Left ventricle myocardium inferior (tissue), 1 donor: Measurements from ENCODE around the gene GOLPH3. TPM values are rescaled to one million over a fixed set of nuclear protein-coding genes. Genes with fewer than 3 reads are reported as not detected.

ENCODE experiments used
- DNase-seq: peaks from one replicate; pipeline ENCODE4 v3.0.0-alpha.2; 2020
- H3K27ac ChIP-seq: fragments of 200-600 bp; replicated peaks from 2 replicates; pipeline ENCODE4 v1.8.0; 2021
- H3K27me3 ChIP-seq: fragments of 200-600 bp; 2 replicates; pipeline ENCODE4 v1.8.0; 2021; ENCODE audit warnings: low read depth
- H3K36me3 ChIP-seq: fragments of 200-600 bp; 2 replicates; pipeline ENCODE4 v1.8.0; 2021
- H3K4me1 ChIP-seq: fragments of 200-600 bp; 2 replicates; pipeline ENCODE4 v1.8.0; 2021
- H3K4me3 ChIP-seq: fragments of 200-600 bp; 2 replicates; pipeline ENCODE4 v1.8.0; 2021; ENCODE audit warnings: mild to moderate bottlenecking, moderate library complexity
- H3K9me3 ChIP-seq: fragments of 200-600 bp; replicated peaks from 2 replicates; pipeline ENCODE4 v1.8.0; 2021
- intact Hi-C: fragments of 100-400 bp; cut with micrococcal nuclease; formaldehyde crosslinking; loops from one replicate; pipeline ENCODE4 v1.11.0; 2022
- total RNA-seq: library from RNA; stranded (reverse); fragmentation: NEBNext Ultra II Directional; extraction: Animal tissue kit (Norgen Biotek cat#: 25700); gene quantifications from one replicate; pipeline ENCODE4 v1.2.1, GENCODE V29; 2021
- TF ChIP-seq, protein P1 (sequence below): fragments of 200-600 bp; IDR thresholded peaks from 2 replicates; pipeline ENCODE4 v1.8.0; 2021; ENCODE audit warnings: antibody characterized with exemption, mild to moderate bottlenecking, borderline replicate concordance
- donor health status: DM: no; HTN: yes; CAD: no; lungs with severe emphysema.

GOLPH3 gene
- total RNA-seq, 1 donor from 2014 or later: 42.8 TPM

DNA sequence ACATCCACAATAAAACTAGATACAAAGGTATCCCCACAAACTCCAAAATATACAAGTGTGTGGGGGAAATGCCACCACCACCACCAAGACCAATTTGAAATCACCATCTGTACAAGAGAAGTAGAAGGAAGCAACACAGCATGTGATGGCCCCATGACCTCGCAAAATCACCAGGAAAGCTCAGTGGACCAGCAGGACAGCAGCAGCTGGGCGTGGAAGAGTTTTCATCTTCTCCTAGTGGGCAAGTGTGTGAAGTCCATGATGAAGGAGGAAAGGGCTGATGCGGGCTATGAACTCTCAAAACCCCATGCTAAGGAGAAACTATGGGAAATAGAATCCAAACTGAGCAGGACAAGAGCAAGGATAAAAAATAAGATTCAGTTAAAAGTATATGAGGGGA lies 58.1 kb downstream of the GOLPH3 start:
- Histone ChIP-seq H3K36me3 (peaks cover 56% of the 10 kb centered on the region), H3K4me3 (no peak overlapping the region), H3K4me1 (peaks cover 23% of the 10 kb centered on the region), H3K27me3 (no peaks in the 10 kb centered on the region), H3K9me3 (no peaks in the 10 kb centered on the region), H3K27ac (no peak overlapping the region)
- intact Hi-C loops: no loop called here
- no peak for DNase-seq
- TF ChIP-seq, protein P1, sequence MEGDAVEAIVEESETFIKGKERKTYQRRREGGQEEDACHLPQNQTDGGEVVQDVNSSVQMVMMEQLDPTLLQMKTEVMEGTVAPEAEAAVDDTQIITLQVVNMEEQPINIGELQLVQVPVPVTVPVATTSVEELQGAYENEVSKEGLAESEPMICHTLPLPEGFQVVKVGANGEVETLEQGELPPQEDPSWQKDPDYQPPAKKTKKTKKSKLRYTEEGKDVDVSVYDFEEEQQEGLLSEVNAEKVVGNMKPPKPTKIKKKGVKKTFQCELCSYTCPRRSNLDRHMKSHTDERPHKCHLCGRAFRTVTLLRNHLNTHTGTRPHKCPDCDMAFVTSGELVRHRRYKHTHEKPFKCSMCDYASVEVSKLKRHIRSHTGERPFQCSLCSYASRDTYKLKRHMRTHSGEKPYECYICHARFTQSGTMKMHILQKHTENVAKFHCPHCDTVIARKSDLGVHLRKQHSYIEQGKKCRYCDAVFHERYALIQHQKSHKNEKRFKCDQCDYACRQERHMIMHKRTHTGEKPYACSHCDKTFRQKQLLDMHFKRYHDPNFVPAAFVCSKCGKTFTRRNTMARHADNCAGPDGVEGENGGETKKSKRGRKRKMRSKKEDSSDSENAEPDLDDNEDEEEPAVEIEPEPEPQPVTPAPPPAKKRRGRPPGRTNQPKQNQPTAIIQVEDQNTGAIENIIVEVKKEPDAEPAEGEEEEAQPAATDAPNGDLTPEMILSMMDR: no peak

DNA sequence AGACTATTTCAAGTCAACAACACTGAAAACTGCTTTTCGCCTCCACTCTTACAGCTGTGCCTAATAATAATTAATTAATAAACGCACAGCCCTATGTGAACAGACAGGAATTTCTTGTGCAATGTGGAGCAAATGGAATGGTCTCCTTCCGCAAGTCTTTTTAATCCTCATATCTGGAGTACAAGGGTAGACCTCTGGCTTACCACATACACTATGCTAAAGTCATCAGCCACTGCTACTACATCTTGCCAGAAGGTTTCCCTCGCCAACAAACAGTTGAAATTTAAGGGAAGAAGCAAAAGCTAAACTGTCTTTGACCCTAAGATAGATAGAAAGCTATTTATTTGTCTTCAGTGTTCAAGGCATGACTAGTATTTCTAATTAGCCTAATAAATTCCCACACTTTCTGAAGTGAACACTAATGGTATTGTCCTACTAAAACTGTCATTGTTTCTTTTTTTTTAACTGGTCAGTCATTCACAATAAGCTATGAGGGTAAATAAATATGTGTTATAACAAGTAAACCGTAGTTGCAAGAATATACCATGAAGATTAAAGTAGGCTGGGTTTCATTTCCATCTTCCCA lies 63.9 kb downstream of the GOLPH3 start:
- Histone ChIP-seq H3K9me3 (no peaks in the 10 kb centered on the region), H3K27me3 (no peaks in the 10 kb centered on the region), H3K4me1 (peaks cover 16% of the 10 kb centered on the region), H3K4me3 (no peak overlapping the region), H3K36me3 (peaks cover 81% of the 10 kb centered on the region), H3K27ac (no peak overlapping the region)
- no peak for DNase-seq
- TF ChIP-seq, protein P1: no peak
- intact Hi-C loops: no loop called here

DNA sequence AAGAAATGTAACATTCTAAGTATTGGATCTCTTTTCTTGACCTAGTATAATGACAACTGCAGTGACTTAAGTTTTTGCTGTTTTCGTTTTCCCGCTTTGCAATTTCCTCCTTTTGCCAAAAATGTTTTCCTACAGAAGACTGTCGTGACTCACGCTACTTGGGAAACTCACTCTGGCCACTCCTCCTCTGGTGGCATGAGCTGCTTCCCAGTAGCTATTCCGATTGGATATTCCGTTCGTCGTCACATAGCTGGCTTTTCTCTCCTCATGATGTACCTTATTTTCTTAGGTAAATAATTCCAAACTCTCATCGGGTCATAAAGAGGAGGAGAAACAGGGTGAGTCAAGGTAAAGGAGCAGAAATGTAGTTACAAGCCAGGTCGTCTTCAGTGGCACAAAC lies 64.9 kb downstream of the GOLPH3 start:
- no peak overlapping the region for H3K4me3 ChIP-seq
- no peak for DNase-seq
- intact Hi-C loops: no loop called here
- no peaks in the 10 kb centered on the region for H3K27me3 ChIP-seq
- TF ChIP-seq, protein P1: no peak
- H3K36me3 ChIP-seq: peaks cover 90% of the 10 kb centered on the region
- no peaks in the 10 kb centered on the region for H3K9me3 ChIP-seq
- H3K4me1 ChIP-seq: peaks cover 14% of the 10 kb centered on the region
- H3K27ac ChIP-seq: no peak overlapping the region

DNA sequence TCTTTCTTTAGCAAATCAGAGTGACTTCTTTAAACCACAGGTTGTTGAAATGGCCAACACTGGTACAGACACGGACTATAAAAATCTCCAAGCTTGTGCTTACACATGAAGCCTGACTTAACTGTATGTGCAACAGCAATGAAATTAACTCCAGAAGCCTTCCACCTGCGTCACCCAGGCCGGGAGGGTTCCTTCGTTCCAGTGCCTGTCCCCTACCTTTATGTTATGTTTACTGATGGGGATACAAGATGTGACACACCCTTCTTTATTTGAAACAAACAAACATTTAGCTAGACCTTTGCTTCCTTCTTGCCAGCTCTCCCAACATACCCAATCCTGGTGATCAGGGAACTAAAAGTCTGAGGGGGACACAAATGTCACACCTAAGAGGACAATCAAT lies 66.0 kb downstream of the GOLPH3 start:
- TF ChIP-seq, protein P1: no peak
- no peak overlapping the region for H3K27ac ChIP-seq
- H3K9me3 ChIP-seq: no peaks in the 10 kb centered on the region
- DNase-seq: no peak
- H3K36me3 ChIP-seq: peaks cover 93% of the 10 kb centered on the region
- intact Hi-C loops: no loop called here
- H3K27me3 ChIP-seq: no peaks in the 10 kb centered on the region
- H3K4me3 ChIP-seq: no peak overlapping the region
- H3K4me1 ChIP-seq: peaks cover 12% of the 10 kb centered on the region

DNA sequence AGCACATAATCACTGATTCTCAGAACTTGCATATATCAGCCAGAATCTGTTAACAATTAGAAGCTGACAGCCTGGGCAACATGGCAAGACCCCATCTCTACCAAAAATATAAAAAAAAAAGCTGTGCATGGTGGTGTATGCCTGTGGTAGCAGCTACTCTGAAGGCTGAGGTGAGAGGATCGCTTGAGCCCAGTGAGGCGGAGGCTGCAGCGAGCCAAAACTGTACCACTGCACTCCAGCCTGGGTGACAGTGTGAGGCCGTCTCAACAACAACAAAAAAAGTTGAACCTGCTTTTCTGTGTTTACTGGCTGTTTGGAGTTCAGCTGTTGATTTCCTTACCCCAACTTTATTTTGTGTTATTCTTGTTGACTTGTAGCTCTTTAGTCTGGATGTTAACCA lies 66.8 kb downstream of the GOLPH3 start:
- Histone ChIP-seq H3K27me3 (no peaks in the 10 kb centered on the region), H3K36me3 (peaks cover 96% of the 10 kb centered on the region), H3K4me3 (no peak overlapping the region), H3K27ac (no peak overlapping the region), H3K4me1 (peaks cover 5% of the 10 kb centered on the region), H3K9me3 (no peaks in the 10 kb centered on the region)
- no peak for DNase-seq
- TF ChIP-seq, protein P1: no peak
- intact Hi-C loops: no loop called here
